DOHH2 (cell line): Measurements from ENCODE around the gene MBP.

Experiments
- H3F3A ChIP-seq: fragments of 200-600 bp; sonication (generic), shearing (Covaris generic); 2 replicates; pipeline ENCODE4 v1.6.0; 2016; ENCODE audit warnings: antibody characterized with exemption, mild to moderate bottlenecking; ENCODE audit not compliant: control insufficient read depth, insufficient read depth
- H3K27ac ChIP-seq: fragments of 200-600 bp; sonication (generic); 2 replicates; pipeline ENCODE4 v1.5.1; 2014; ENCODE audit warnings: low read depth, mild to moderate bottlenecking, low read length, moderate library complexity
- H3K27me3 ChIP-seq: fragments of 200-600 bp; sonication (generic); 2 replicates; pipeline ENCODE4 v1.6.1; 2014; ENCODE audit warnings: mild to moderate bottlenecking, low read length, mixed read lengths; ENCODE audit not compliant: control insufficient read depth
- H3K36me3 ChIP-seq: fragments of 200-600 bp; sonication (generic); 2 replicates; pipeline ENCODE4 v1.6.1; 2014; ENCODE audit warnings: mild to moderate bottlenecking, low read length, moderate library complexity, mixed read lengths; ENCODE audit not compliant: control insufficient read depth
- H3K4me1 ChIP-seq: fragments of 200-600 bp; sonication (generic); 2 replicates; pipeline ENCODE4 v1.6.1; 2014; ENCODE audit warnings: mild to moderate bottlenecking, low read length, mixed read lengths; ENCODE audit not compliant: control insufficient read depth
- H3K4me2 ChIP-seq: fragments of 200-600 bp; sonication (generic); 2 replicates; pipeline ENCODE4 v1.6.0; 2014; ENCODE audit warnings: mild to moderate bottlenecking, low read length, moderate library complexity
- H3K4me3 ChIP-seq: fragments of 200-600 bp; sonication (generic); 2 replicates; pipeline ENCODE4 v1.5.1; 2014; ENCODE audit warnings: mild to moderate bottlenecking, low read length, mixed read lengths
- H3K79me2 ChIP-seq: fragments of 200-600 bp; sonication (generic); 2 replicates; pipeline ENCODE4 v1.6.1; 2014; ENCODE audit warnings: mild to moderate bottlenecking, low read length, mixed read lengths; ENCODE audit not compliant: control insufficient read depth
- H3K9me2 ChIP-seq: fragments of 200-600 bp; sonication (generic); replicated peaks from 2 replicates; pipeline ENCODE4 v1.6.1; 2014; ENCODE audit warnings: mild to moderate bottlenecking, low read length, mixed read lengths; ENCODE audit not compliant: control insufficient read depth
- H3K9me3 ChIP-seq: fragments of 200-600 bp; sonication (generic); 2 replicates; pipeline ENCODE4 v1.6.1; 2014; ENCODE audit warnings: antibody characterized with exemption, low read length, mixed read lengths; ENCODE audit not compliant: control insufficient read depth, insufficient read depth
- H4K20me1 ChIP-seq: fragments of 200-600 bp; sonication (generic); 2 replicates; pipeline ENCODE4 v1.6.0; 2014; ENCODE audit warnings: low read depth, mild to moderate bottlenecking, antibody characterized with exemption, low read length, moderate library complexity; ENCODE audit not compliant: control insufficient read depth, insufficient read depth
- CTCF ChIP-seq: fragments of 200-600 bp; sonication (generic); IDR thresholded peaks from one replicate; pipeline ENCODE4 v1.5.1; 2014; ENCODE audit warnings: antibody characterized with exemption, mild to moderate bottlenecking, low read depth, low read length; ENCODE audit not compliant: poor library complexity, severe bottlenecking
- EZH2phosphoT487 ChIP-seq: fragments of 200-600 bp; sonication (generic); IDR thresholded peaks from 2 replicates; pipeline ENCODE4 v1.6.1; 2017; ENCODE audit warnings: borderline replicate concordance, mild to moderate bottlenecking, antibody characterized with exemption, low read length, moderate library complexity, mixed read lengths

Gene MBP

DNA sequence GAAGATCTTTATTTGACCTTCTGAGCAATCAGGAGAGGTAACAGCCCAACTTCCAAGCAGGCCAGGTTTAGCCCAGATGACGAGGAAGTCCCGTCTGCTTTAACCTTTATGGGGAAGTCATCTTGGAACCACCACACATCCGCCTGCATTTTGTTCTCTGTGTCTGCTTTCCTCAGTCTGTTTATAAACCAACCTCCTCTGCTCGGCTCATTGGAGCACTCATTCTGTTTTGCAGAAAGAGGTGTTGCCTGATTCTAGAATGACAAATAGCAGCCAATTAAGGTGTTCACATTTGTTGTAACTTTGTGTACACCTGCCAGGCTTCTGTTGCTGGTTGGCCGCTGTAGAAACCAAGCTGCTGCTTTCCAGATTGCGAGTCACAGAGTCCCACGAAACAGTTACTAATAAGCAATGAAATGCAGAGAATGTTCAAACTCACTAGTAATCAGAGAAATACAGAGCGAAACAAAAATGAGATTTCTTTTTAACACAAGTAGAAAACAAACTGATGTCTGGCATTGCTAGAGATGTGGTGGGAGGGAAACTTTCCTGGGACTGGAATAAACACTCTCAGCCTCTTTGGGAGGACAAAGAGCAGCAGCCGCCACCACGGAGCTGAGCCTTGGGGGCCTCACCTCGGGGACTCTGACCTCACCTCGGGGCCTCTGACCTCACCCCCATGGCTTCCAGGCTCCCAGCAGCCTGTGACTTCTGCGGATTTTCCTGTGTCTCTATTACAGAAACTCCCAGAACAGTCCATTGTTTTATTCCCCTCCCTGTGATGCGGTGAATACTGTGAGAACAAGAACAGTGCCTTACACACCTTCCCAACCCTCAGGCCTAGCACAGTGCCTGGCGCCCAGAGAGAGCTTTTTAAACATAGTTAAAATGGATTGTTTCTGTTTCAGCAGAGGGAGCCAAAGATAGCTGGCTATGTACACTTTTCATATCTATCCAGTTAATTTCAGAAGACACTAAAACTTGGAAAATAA, 64.0 kb downstream of the MBP start:
- Histone ChIP-seq H3K4me2 (peak overlapping the region; percentile 61), H4K20me1 (no peaks in the 10 kb centered on the region), H3K9me2 (no peaks in the 10 kb centered on the region), H3F3A (peaks cover 14% of the 10 kb centered on the region), H3K4me3 (peak overlapping the region; percentile 43), H3K9me3 (no peaks in the 10 kb centered on the region), H3K4me1 (peaks cover 68% of the 10 kb centered on the region), H3K79me2 (peaks cover 28% of the 10 kb centered on the region), H3K27me3 (no peaks in the 10 kb centered on the region), H3K27ac (peak overlapping the region; percentile 71), H3K36me3 (peaks cover 43% of the 10 kb centered on the region)
- TF ChIP-seq CTCF (peak; percentile 19), EZH2phosphoT487 (no peak)

GRCh38 chr18:77067291-77068061, 65.1 kb downstream of the MBP start:
- Histone ChIP-seq H3K4me1 (peaks cover 80% of the 10 kb centered on the region), H3K27ac (peak overlapping the region; percentile 71), H3K9me2 (no peaks in the 10 kb centered on the region), H3K79me2 (peaks cover 26% of the 10 kb centered on the region), H3K4me3 (peak overlapping the region; percentile 28), H3K4me2 (peak overlapping the region; percentile 61), H3K27me3 (no peaks in the 10 kb centered on the region), H3F3A (peaks cover 14% of the 10 kb centered on the region), H4K20me1 (no peaks in the 10 kb centered on the region), H3K36me3 (peaks cover 54% of the 10 kb centered on the region), H3K9me3 (no peaks in the 10 kb centered on the region)
- no peak for TF ChIP-seq EZH2phosphoT487
- peak; percentile 28 for TF ChIP-seq CTCF

- Histone ChIP-seq H3K36me3 (peaks cover 60% of the 10 kb centered on the region), H3K4me3 (no peak overlapping the region), H3K79me2 (peaks cover 26% of the 10 kb centered on the region), H3K4me2 (no peak overlapping the region), H3K4me1 (peaks cover 88% of the 10 kb centered on the region), H3K9me2 (no peaks in the 10 kb centered on the region), H3K9me3 (no peaks in the 10 kb centered on the region), H3F3A (peaks cover 14% of the 10 kb centered on the region), H3K27me3 (no peaks in the 10 kb centered on the region), H3K27ac (no peak overlapping the region), H4K20me1 (no peaks in the 10 kb centered on the region)
- no peak for TF ChIP-seq EZH2phosphoT487
- no peak for TF ChIP-seq CTCF
These were observed 65.9 kb downstream of the MBP start for GRCh38 chr18:77066689-77067088.
